HG03175 (cell line): ENCODE results near the gene AP5S1.
"Not testable (repeated sequence)": the region's sequence is repeated elsewhere in the genome, so short reads cannot be mapped to it uniquely, and the experiment has no call there.

Experiments
- ATAC-seq: cut with Tn5 transposase; IDR thresholded peaks from one replicate; pipeline ENCODE4 v1.9.1; 2021; ENCODE audit warnings: mild to moderate bottlenecking, moderate library complexity; ENCODE audit not compliant: unreplicated experiment

AP5S1 gene

DNA sequence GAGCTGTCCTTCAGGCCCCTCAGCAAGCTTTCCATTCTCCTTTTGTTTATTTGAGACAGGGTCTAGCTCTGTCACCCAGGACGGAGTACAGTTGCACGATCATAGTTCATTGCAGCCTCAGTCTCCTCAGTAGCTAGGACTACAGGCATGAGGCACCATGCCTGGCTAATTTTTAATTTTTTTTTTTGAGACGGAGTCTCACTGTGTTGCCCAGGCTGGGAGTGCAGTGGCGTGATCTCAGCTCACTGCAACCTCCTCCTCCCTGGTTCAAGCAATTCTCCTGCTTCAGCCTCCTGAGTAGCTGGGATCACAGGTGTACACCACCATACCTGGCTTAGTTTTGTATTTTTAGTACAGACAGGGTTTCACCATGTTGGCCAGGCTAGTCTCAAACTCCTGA, 31.1 kb upstream of the AP5S1 start:
- not testable (repeated sequence) for ATAC-seq

DNA sequence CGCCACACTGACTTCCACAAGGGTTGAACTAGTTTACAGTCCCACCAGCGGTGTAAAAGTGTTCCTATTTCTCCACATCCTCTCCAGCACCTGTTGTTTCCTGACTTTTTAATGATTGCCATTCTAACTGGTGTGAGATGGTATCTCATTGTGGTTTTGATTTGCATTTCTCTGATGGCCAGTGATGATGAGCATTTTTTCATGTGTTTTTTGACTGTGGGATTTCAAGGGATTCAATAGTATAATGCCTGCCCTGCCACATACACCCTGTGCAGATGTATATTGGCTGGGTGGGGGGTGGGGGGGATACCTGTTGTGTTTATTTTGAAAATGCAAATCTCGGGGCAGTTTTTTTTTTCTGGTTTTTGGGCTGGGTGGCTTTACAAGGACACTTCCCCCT, 26.2 kb upstream of the AP5S1 start:
- not testable (repeated sequence) for ATAC-seq

DNA sequence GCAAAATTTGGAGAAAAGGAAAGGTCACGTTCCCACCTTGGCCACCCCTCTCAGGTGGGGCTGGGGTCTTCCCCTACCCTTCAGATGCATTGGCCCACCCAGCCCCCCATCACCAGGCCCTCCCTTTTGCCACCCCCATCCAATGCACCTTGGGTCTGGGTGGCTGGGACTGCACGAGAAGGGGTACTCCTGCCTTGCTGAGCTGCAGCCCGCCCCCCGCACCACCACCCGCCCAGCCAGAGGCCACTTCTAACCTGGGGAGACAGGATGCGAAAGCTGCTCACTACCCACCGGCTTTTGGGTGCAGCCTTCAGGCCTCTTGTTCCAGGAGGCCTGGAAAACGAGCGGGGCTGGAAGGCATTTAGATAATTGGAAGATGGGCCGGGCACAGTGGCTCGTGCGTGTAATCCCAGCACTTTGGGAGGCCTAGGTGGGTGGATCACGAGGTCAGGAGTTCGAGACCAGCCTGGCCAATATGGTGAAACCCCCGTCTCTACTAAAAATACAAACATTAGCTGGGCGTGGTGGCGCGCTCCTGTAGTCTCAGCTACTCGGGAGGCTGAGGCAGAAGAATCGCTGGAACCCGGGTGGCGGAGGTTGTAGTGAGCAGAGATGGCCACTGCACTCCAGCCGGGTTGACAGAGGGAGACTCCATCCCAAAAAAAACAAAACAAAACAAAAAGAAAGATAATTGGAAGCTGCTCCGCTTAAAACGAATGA, 25.5 kb upstream of the AP5S1 start:
- ATAC-seq, result no peak

DNA sequence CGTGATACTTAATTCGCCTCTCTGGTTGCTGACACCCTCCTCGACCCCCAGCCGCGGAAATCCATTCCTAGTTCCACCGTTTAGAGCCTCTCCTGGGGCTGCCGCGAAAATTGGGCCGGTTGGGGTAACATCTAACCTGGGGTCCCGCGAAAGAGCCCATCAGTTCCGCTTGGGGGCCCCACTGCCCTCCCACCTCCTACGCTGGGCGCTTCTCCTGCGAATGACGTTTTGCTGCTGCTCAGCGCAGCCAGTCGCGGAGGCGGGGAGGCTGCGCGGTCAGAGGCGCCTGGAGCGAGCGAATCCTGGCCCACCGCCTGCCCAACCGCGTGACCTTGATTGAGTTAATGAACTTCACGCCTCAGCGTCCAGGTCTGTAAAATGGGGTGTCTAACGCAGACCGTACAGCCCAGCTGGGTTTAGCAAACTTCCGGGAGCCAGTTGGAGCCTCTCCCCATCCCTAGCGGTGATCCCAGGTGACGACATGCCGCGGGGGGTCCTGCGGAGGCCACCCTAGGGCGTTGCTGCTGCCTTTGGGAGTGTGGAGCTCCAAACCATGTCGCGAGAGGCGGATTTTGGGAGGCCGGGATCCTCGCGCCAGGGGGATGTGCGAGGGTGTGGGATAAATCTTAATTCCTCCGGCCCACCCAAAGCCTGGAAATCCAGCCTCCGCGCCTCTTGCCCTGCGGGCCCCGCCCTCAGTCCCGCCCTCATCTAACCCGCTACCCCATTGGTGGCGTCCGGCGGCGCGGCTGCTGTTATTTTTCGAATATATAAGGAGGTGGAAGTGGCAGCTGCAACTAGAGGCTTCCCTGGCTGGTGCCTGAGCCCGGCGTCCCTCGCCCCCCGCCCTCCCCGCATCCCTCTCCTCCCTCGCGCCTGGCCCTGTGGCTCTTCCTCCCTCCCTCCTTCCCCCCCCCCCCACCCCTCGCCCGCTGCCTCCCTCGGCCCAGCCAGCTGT, 24.6 kb upstream of the AP5S1 start, which contains the start of gene CDC25B:
TSS of gene CDC25B (plus strand) at position 800 of the 958 bp plus-strand sequence. CDS start 222 bp downstream, outside the sequence.
- ATAC-seq, result peak; percentile 67

DNA sequence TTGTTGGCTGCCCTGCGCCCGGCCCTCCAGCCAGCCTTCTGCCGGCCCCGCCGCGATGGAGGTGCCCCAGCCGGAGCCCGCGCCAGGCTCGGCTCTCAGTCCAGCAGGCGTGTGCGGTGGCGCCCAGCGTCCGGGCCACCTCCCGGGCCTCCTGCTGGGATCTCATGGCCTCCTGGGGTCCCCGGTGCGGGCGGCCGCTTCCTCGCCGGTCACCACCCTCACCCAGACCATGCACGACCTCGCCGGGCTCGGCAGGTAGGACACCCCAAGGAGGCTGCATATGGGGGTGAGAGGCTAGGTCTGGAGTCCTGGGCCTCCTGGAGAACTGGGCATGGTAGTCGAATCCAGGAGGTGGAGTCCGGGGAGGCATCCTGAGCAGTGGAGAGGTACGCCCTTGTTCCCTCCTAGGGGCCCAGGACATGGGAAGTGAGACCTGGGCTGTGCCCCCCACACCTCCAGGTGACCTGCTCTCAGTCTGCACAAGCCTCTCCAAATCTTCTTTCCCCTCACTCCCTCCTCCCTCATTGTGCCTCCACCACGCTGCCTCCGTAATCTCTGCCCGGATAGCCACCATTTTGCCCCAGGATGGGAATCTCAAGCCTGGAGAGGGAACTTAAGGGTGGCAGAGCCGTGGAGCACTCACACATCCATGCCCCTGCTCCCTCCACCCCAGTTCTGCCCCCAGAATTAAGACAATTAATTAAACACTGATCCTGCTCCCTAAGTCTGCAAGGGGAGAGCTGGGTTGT, 23.7 kb upstream of the AP5S1 start:
- ATAC-seq, result peak; percentile 6

DNA sequence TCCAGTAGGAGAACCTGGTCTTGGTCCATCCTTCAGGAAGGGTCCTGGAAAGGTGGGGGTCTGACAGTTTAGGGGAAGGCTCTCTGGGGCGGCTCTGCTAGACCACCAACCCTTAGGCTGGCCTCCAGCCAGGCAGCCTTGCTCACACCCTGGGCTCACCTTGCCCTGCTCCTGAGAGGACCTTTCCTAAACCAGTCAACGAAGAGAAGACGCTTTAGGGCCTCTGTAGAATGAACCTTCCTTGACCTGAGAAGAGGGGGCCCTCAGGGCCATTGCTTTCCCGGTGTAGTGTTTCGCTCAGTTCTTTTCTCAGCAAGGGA, 23.2 kb upstream of the AP5S1 start:
- no peak for ATAC-seq

DNA sequence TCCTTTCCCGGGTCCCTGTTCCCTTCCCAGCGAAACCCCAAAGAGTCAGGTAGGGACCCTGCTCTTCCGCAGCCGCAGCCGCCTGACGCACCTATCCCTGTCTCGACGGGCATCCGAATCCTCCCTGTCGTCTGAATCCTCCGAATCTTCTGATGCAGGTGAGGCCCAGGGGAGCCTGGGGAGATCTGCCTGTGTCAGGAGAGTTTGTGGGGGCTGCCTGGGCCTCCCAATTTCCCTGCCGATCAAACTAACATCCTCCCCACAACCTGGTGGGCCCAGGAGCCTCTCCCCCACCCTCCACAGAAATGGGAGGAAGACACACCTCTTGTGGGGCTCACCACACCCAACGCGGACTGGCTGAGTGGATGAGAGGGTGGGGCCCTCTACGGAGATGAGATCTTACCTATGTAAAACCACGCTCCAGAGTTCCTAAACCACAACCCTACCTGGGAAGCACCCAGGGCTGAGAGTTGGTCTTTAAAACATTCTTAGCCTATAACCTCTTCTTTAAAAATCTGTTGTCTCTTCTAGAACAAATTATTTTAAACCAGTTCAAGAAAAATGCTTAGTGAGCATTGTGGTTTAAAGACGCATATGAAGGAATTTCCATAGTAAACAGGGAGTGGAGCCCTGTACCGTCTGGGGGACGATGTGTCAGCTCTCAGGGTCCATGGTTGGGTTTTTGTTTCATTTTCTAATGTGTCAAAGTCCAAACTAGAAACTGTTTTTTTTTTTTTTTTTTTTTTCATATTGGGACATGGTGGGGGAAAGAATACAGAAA, 22.6 kb upstream of the AP5S1 start:
- ATAC-seq, result no peak

DNA sequence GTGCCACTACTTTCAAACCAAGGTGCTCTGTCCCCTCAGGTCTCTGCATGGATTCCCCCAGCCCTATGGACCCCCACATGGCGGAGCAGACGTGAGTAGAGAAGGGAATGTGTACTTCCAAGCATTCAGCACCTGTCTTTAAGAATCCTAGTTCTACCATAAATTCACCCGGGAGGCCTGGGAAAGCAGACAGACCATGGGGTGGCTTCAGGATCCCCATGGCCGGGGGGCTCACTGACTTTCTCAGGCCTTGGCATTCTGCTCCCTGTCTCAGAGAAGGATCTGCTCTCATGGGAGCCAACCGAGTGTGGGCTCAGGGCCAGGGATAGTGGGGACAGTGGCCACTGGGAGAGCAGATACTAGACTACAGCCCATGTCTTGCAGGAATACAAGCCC, 22.0 kb upstream of the AP5S1 start:
- no peak for ATAC-seq

DNA sequence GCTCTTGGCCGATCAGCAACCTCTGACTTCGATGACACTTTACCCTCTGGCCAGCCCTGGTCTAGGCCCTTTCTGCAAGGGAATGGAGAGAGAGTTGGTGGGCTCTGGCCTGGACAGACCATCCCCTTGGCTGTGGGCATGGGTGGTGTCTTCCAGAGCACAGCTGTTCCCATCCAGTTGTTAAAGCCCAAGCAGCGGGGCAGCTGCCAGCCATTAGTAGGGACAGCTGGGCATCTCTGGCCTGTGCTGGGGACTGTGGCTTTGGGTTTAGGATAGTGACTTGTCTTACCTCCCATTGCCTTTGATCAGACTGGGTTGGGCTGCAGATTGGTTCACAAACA, 21.5 kb upstream of the AP5S1 start:
- no peak for ATAC-seq

DNA sequence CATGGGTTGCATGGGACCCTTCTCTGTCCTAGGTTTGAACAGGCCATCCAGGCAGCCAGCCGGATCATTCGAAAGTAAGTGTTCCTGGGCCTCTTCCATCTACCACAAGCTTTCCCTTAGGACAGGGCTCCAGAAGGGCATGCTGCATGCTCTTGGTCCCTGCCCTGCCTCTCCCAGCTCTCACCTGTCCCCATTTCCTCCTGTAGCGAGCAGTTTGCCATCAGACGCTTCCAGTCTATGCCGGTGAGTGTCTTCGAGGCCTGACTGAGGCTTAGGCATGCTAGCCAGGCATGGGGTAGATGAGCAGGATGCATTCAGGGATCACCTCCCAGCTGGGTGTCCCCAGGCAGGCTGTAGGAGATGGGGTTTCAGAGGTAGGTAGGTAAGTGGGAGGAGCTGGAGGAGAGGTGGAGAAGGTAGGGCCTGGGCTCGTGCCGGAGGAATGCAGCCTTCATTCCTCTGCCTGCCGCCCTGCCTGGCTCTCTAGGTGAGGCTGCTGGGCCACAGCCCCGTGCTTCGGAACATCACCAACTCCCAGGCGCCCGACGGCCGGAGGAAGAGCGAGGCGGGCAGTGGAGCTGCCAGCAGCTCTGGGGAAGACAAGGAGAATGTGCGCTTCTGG, 20.0 kb upstream of the AP5S1 start:
- no peak for ATAC-seq

DNA sequence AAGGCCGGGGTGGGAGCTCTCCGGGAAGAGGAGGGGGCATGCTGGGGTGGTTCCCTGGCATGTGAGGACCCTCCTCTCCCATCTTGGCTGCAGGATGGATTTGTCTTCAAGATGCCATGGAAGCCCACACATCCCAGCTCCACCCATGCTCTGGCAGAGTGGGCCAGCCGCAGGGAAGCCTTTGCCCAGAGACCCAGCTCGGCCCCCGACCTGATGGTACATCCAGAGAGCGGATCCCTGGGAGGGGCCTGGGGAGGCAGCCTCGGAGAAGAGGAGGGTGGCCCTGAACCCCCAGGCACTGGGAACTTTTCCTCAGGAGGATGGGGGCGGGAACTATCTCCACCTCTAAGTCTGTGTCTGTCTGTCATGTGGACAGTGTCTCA, 19.5 kb upstream of the AP5S1 start:
- ATAC-seq, result no peak

DNA sequence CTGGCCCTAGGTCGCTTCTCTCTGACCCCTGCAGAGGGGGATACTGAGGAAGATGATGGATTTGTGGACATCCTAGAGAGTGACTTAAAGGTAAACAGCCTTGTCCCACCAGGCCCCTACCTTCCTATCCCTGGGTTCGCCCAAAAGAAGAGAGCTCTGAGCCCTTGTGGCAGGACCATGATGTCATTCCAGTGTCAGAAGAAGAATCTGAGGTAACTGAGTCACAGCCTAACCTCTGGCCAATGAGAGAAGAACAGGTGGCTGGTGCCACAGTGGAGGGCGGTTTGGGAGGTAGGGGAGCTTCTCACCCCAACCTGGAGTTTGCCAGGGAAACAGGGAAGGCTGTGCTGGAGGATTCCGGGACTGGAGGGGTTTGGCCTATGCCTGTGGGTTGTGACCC, 19.0 kb upstream of the AP5S1 start:
- ATAC-seq, result no peak

DNA sequence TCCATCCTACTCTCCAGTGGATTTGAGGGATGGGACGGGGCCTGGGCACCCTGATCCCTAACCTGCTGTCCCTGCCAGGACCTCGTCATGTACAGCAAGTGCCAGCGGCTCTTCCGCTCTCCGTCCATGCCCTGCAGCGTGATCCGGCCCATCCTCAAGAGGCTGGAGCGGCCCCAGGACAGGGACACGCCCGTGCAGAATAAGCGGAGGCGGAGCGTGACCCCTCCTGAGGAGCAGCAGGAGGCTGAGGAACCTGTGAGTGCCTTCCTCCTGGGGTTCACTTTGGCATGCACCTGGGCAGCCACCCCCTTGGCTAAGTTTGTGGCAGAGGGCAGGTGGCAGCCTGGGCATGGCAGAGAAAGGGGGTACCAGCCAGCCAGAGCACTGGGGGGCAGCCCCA, 18.5 kb upstream of the AP5S1 start:
- no peak for ATAC-seq

DNA sequence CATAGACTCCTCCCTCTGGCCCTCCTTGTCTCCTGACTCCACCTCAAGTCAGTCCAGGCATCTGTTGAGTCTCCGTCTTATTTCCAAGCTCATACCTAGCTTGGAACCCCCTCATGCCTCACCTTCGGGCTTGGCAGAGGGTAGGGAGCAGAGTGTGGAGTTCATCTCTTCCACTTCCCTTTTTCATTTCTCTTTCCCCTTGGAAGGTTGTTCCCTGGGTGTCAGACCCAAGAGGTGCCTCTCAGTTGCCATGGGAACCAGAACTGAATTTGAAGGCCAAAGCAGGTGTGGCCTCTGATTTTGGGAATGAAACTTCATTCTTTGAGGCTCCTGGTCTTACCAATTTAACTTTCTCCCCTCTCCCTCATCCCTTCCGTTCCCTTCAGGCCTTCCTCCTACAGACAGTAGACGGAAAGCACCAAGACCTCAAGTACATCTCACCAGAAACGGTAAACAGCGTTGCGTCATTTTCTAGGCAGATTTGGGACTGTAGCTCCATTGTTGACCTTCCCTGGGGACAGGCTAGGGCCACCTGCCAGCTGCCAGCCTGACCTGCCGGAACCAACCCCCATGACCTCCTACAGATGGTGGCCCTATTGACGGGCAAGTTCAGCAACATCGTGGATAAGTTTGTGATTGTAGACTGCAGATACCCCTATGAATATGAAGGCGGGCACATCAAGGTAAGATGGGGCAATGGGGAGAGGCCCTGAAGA, 17.7 kb upstream of the AP5S1 start:
- no peak for ATAC-seq

DNA sequence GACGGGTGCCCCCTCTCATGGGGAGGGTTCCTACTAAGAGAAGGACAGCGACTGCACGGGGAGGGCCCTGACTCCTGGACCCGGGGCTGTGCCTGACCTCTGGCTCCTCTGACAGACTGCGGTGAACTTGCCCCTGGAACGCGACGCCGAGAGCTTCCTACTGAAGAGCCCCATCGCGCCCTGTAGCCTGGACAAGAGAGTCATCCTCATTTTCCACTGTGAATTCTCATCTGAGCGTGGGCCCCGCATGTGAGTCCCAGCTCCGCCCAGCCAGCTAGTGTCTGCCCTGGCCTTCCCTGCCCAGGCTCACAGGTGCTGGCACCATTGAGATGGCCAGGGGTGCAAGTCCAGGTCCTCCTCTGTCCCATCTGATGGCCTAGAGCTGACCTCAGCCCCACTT, 17.1 kb upstream of the AP5S1 start:
- no peak for ATAC-seq

DNA sequence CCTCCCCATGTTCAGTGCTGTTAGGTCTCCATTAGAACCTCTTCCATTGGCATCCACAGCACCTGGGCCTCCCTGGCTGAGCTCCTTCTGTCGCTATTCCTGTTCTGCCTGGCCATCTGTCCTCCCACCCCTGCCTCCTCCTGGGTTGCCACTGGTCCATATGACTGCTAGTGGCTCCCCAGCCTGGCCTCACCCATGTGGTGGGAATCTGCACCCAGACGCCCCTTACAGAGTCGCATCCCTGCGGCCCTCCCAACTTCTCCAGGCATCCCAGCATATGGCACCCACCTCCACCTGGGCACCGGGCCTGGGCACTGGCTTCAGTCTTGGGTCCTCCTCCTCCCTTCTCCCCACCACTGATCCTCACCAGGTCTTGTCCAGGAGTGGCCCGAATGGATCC, 16.5 kb upstream of the AP5S1 start:
- ATAC-seq, result no peak

DNA sequence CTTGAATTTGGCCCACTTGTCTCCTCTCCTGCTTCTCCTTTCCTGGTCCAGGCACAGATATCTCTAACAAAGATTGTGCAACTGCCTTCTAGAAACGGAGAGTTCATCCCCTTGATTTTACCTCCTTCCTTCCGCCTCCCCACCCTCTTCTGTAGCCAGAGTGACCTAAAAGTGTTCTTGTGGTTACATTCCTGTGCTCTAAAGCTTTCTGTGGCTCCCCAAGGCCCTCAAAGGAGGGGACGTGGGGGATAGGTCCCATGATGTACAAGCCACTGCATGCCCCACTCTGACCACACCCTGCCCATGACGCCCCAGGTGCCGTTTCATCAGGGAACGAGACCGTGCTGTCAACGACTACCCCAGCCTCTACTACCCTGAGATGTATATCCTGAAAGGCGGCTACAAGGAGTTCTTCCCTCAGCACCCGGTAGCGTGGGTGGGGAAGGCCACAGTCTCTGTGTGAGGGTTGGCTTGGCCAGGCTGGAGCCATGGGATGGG, 16.0 kb upstream of the AP5S1 start:
- ATAC-seq, result no peak

DNA sequence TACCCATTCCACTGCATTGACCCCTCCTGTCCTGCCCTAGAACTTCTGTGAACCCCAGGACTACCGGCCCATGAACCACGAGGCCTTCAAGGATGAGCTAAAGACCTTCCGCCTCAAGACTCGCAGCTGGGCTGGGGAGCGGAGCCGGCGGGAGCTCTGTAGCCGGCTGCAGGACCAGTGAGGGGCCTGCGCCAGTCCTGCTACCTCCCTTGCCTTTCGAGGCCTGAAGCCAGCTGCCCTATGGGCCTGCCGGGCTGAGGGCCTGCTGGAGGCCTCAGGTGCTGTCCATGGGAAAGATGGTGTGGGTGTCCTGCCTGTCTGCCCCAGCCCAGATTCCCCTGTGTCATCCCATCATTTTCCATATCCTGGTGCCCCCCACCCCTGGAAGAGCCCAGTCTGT, 15.6 kb upstream of the AP5S1 start:
- ATAC-seq, result no peak

DNA sequence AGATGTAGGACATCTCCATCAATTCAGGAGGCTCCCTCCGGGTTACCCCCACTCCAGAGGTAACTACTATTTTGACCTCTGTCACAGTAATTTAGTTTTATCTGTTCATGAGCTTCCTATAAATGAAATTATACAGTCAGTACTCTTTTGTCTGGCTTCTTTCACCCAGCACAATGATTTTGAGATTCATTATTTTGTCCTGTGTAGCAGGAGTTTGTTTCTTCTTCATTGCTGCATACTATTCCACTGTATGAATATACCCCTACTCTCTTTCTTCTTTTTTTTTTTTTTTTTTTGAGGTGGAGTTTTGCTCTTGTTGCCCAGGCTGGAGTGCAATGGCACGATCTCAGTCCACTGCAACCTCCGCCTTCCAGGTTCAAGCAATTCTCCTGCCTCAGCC, 11.8 kb upstream of the AP5S1 start:
- no peak for ATAC-seq
